ENCODE results near the gene PCDHGA10. TPM values are rescaled to one million over a fixed set of nuclear protein-coding genes. Genes with fewer than 3 reads are reported as not detected.
"Not testable (repeated sequence)": the region's sequence is repeated elsewhere in the genome, so short reads cannot be mapped to it uniquely, and the experiment has no call there.

PCDHGA10 gene
- total RNA-seq, 1 experiment from 2014 or later = 3.8 TPM

GRCh38 chr5:141384471-141385267 lies 28.1 kb upstream of the PCDHGA10 start:
- CTCF ChIA-PET = no interaction called here

DNA sequence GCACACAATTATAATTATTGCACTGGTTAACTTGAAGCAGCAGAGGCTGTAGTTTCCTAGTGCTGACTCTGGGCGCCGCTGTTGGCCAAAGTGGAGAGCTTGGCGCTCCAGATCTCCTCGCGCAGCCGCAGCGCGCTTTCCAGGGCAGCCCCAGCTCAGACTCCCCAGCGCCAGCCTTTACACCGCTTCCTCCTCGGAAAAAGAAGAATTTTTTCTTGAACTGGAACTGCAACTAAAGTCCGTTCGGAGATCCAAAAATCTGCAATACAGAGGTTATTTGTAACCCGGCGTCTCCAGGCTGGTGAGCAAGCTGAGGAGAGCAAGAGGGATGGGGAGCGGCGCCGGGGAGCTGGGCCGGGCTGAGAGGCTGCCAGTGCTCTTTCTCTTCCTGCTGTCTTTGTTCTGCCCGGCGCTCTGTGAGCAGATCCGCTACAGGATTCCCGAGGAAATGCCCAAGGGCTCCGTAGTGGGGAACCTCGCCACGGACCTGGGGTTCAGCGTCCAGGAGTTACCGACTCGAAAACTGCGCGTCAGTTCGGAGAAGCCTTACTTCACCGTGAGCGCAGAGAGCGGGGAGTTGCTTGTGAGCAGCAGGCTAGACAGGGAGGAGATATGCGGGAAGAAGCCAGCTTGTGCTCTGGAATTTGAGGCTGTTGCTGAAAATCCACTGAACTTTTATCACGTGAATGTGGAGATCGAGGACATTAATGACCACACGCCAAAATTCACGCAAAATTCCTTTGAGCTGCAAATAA lies 25.1 kb upstream of the PCDHGA10 start, which contains the start of gene PCDHGB4:
PCDHGB4 (plus strand) TSS at position 142 of the 755 bp plus-strand sequence; CDS start at position 329, 187 bp downstream.
- H3K9me3 ChIP-seq (ENCODE audit: control insufficient read depth in 1 of 2, insufficient read depth in 1 of 2, low read depth in 1 of 2, low read length in 2 of 2); ATAC-seq; H2AFZ ChIP-seq (ENCODE audit: low read depth, low read length, poor library complexity, severe bottlenecking); H3K9me2 ChIP-seq (ENCODE audit: insufficient read depth); RAD21 ChIA-PET (ENCODE audit: low non-redundant PET in 1 of 2, low total read pairs in 2 of 2, uncharacterized antibody in 2 of 2, unreplicated experiment in 2 of 2); H3K27ac ChIP-seq (ENCODE audit: low read depth, low read length); H3K27me3 ChIP-seq (ENCODE audit: insufficient read depth, low read length); H3K4me1 ChIP-seq (ENCODE audit: control insufficient read depth in 1 of 2, insufficient read depth in 2 of 2, low read length in 2 of 2); POLR2A ChIA-PET; intact Hi-C loops (cut with micrococcal nuclease); H3K36me3 ChIP-seq (ENCODE audit: control insufficient read depth in 1 of 2, insufficient read depth in 2 of 2, low read length in 2 of 2); CTCF ChIA-PET; H3K4me2 ChIP-seq (ENCODE audit: low read length); DNase-seq (ENCODE audit: low read depth, low spot score); H3K79me2 ChIP-seq (ENCODE audit: insufficient read depth, low read length); H4K20me1 ChIP-seq (ENCODE audit: insufficient read depth); H3K9ac ChIP-seq (ENCODE audit: low read length); BruUV-seq (replicated peaks); H3K4me3 ChIP-seq (replicated peaks in 1 of 2; ENCODE audit: low read depth in 1 of 2, low read length in 2 of 2): not testable (repeated sequence)
- TF ChIP-seq RAD21 (IDR thresholded peaks at IDR 0.05; ENCODE audit: low read depth) = 0 out of 2 replicates have a peak, but pooled peaks have one; percentile 6

More at GRCh38 chr5:141384471-141385267, 28.1 kb upstream of the PCDHGA10 start:
- H3K9ac ChIP-seq (ENCODE audit: low read length) = no peak overlapping the region
- DNase-seq (ENCODE audit: low read depth, low spot score) (no peak), ATAC-seq (no peak)
- RAD21 ChIA-PET (ENCODE audit: low non-redundant PET in 1 of 2, low total read pairs in 2 of 2, uncharacterized antibody in 2 of 2, unreplicated experiment in 2 of 2) = no interaction called here
- H3K27me3 ChIP-seq (ENCODE audit: insufficient read depth, low read length) = no peaks in the 10 kb centered on the region
- POLR2A ChIA-PET = no interaction called here
- H3K4me3 ChIP-seq (replicated peaks in 1 of 2; ENCODE audit: low read depth in 1 of 2, low read length in 2 of 2) = no peak overlapping the region
- H3K27ac ChIP-seq (ENCODE audit: low read depth, low read length) = no peak overlapping the region
- intact Hi-C loops (cut with micrococcal nuclease) = no loop called here
- TF ChIP-seq MAX (IDR thresholded peaks at IDR 0.05) = no peak
- no peak overlapping the region for H2AFZ ChIP-seq (ENCODE audit: low read depth, low read length, poor library complexity, severe bottlenecking)
- no peaks in the 10 kb centered on the region for H3K79me2 ChIP-seq (ENCODE audit: insufficient read depth, low read length)
- no peaks in the 10 kb centered on the region; a peak in 2 of 4 replicates for H3K9me3 ChIP-seq (ENCODE audit: control insufficient read depth in 1 of 2, insufficient read depth in 1 of 2, low read depth in 1 of 2, low read length in 2 of 2)
- BruUV-seq (replicated peaks) = no TSS peak
- H3K4me2 ChIP-seq (ENCODE audit: low read length) = no peak overlapping the region
- no peaks in the 10 kb centered on the region for H3K9me2 ChIP-seq (ENCODE audit: insufficient read depth)
- no peaks in the 10 kb centered on the region for H3K36me3 ChIP-seq (ENCODE audit: control insufficient read depth in 1 of 2, insufficient read depth in 2 of 2, low read length in 2 of 2)
- no peaks in the 10 kb centered on the region for H3K4me1 ChIP-seq (ENCODE audit: control insufficient read depth in 1 of 2, insufficient read depth in 2 of 2, low read length in 2 of 2)
- H4K20me1 ChIP-seq (ENCODE audit: insufficient read depth) = no peaks in the 10 kb centered on the region
